HEK293T (cell line): Measurements from ENCODE around the gene NIF3L1.

Source experiments
- ARNT ChIP-seq: fragments of 450-650 bp; IDR thresholded peaks from 2 replicates; pipeline ENCODE4 v1.6.1; 2017; ENCODE audit warnings: mild to moderate bottlenecking
- BHLHE40 ChIP-seq: fragments of 450-650 bp; IDR thresholded peaks from 2 replicates; pipeline ENCODE4 v1.6.1; 2016; ENCODE audit warnings: mild to moderate bottlenecking, moderate library complexity, borderline replicate concordance
- FOXA1 ChIP-seq: fragments of 450-650 bp; IDR thresholded peaks from 2 replicates; pipeline ENCODE4 v1.6.1; 2016; ENCODE audit warnings: mild to moderate bottlenecking
- FOXK2 ChIP-seq: fragments of 450-650 bp; IDR thresholded peaks from 2 replicates; pipeline ENCODE4 v1.6.1; 2016; ENCODE audit warnings: mild to moderate bottlenecking
- FOXM1 ChIP-seq: fragments of 450-650 bp; IDR thresholded peaks from 2 replicates; pipeline ENCODE4 v1.6.1; 2017; ENCODE audit warnings: mild to moderate bottlenecking, borderline replicate concordance
- HDGF ChIP-seq: fragments of 450-650 bp; IDR thresholded peaks from 2 replicates; pipeline ENCODE4 v1.6.1; 2017; ENCODE audit warnings: antibody characterized with exemption, borderline replicate concordance
- LEF1 ChIP-seq: fragments of 450-650 bp; IDR thresholded peaks from 2 replicates; pipeline ENCODE4 v1.6.1; 2017; ENCODE audit warnings: mild to moderate bottlenecking, borderline replicate concordance
- NFRKB ChIP-seq: fragments of 450-650 bp; IDR thresholded peaks from 2 replicates; pipeline ENCODE4 v1.6.1; 2016; ENCODE audit warnings: mild to moderate bottlenecking, moderate library complexity
- SP1 ChIP-seq: fragments of 450-650 bp; IDR thresholded peaks from 2 replicates; pipeline ENCODE4 v1.6.1; 2017
- SUZ12 ChIP-seq: fragments of 450-650 bp; IDR thresholded peaks from 2 replicates; pipeline ENCODE4 v1.6.1; 2016; ENCODE audit warnings: mild to moderate bottlenecking
- TF ChIP-seq, protein P1 (sequence below): fragments of 450-650 bp; IDR thresholded peaks from 2 replicates; pipeline ENCODE4 v1.6.1; 2016

DNA sequence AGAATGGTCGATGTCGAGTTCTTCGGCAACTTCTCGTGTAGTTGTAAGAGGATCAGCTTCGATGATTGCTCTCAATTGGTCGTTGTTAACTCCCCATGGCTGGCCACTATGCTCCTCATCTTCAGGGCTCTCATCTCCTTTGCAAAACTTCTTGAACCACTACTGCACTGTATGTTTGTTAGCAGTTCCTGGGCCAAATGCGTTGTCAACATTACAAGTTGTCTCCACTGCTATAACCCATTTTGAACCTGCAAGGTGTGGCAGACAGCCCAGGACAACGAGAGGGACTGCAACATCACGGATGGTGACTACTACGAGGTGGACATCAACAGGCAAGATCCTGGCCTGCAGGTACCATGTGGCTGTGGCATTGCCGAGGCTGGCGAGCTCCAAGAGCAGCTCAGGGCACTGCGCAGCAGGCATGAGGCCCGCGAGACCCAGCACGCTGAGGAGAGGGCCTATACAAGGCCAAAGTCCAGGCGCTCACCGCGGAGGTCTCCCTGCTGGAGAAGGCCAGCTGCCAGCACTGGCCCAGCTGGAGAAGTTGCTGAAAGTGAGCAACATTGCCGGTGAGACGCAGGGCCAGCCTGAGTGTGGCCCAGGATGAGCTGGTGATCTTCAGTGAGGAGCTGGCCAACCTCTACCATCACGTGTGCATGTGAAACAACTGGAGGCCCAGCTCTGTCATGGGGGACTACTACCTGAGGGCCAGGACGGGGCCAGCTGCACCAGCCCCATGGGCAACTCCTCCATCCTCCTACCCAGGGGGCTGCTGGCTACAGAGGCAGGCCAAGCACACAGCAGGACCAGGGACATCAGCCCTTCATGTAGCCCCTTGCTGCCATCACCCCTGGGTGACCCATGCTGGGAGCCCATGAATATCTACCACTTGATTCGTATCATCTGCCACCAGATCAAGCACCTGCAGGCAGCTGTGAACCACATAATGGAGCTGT lies 44.9 kb upstream of the NIF3L1 start:
- TF ChIP-seq BHLHE40 (no peak), ARNT (no peak), HDGF (no peak), FOXM1 (no peak), NFRKB (no peak), SP1 (no peak), LEF1 (no peak), SUZ12 (no peak), FOXA1 (no peak), FOXK2 (no peak)
- TF ChIP-seq, protein P1, sequence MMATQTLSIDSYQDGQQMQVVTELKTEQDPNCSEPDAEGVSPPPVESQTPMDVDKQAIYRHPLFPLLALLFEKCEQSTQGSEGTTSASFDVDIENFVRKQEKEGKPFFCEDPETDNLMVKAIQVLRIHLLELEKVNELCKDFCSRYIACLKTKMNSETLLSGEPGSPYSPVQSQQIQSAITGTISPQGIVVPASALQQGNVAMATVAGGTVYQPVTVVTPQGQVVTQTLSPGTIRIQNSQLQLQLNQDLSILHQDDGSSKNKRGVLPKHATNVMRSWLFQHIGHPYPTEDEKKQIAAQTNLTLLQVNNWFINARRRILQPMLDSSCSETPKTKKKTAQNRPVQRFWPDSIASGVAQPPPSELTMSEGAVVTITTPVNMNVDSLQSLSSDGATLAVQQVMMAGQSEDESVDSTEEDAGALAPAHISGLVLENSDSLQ, result no peak
